T-helper 17 cell (primary cell): ENCODE results near the gene HDAC4. TPM values are rescaled to one million over a fixed set of nuclear protein-coding genes. Genes with fewer than 3 reads are reported as not detected.

ENCODE experiments used
- ATAC-seq: fragments of 150-1000 bp; cut with Tn5 transposase; 2 replicates; pipeline ENCODE4 v1.10.0; 2021; ENCODE audit warnings: mild to moderate bottlenecking, moderate library complexity
- DNase-seq, 3 donors: peaks; one replicate each; pipeline versions ENCODE4 v3.0.0 to v3.0.0-alpha.2; 2020 to 2021
- H3K9me3 ChIP-seq: one replicate; pipeline ENCODE4 v1.7.0; 2013; ENCODE audit warnings: low read length, mild to moderate bottlenecking; ENCODE audit not compliant: control insufficient read depth, poor library complexity, severe bottlenecking
- H3K27ac Mint-ChIP-seq: one replicate; pipeline ENCODE4 v1.8.0; 2022; ENCODE audit warnings: mild to moderate bottlenecking, moderate library complexity, mixed read lengths
- H3K27me3 Mint-ChIP-seq: one replicate; pipeline ENCODE4 v1.8.0; 2022; ENCODE audit warnings: mixed read lengths
- H3K36me3 Mint-ChIP-seq: one replicate; pipeline ENCODE4 v1.8.0; 2022; ENCODE audit warnings: low read depth, mixed read lengths
- H3K4me1 Mint-ChIP-seq: one replicate; pipeline ENCODE4 v1.8.0; 2022; ENCODE audit warnings: mild to moderate bottlenecking, mixed read lengths
- H3K4me3 Mint-ChIP-seq: one replicate; pipeline ENCODE4 v1.8.0; 2022; ENCODE audit warnings: mild to moderate bottlenecking, moderate library complexity, mixed read lengths
- total RNA-seq, 4 donors: library from RNA in 2 of 4; stranded (reverse) in 2 of 4; gene quantifications; one replicate each; pipeline ENCODE4 v1.2.3 and lab custom pipeline; 2022 to 2026

The HDAC4 gene
- total RNA-seq, 2 donors from 2014 or later, result 78.9 to 79.0 TPM

GRCh38 chr2:239253701-239254436 is 147.0 kb downstream of the HDAC4 start:
- H3K27ac Mint-ChIP-seq, result peak overlapping the region; percentile 54
- no peak overlapping the region for H3K4me3 Mint-ChIP-seq
- H3K27me3 Mint-ChIP-seq, result no peaks in the 10 kb centered on the region
- H3K9me3 ChIP-seq, result no peaks in the 10 kb centered on the region
- peaks cover 47% of the 10 kb centered on the region for H3K4me1 Mint-ChIP-seq
- H3K36me3 Mint-ChIP-seq, result no peaks in the 10 kb centered on the region
- DNase-seq (no peak), ATAC-seq (no peak)

GRCh38 chr2:239253264-239253663 is 147.6 kb downstream of the HDAC4 start:
- Mint-ChIP-seq H3K27me3 (no peaks in the 10 kb centered on the region), H3K4me1 (peaks cover 46% of the 10 kb centered on the region), H3K27ac (peak overlapping the region; percentile 54), H3K4me3 (no peak overlapping the region), H3K36me3 (no peaks in the 10 kb centered on the region)
- H3K9me3 ChIP-seq, result no peaks in the 10 kb centered on the region
- DNase-seq, result no peak
- ATAC-seq, result peak; percentile 42

GRCh38 chr2:239252801-239253200 is 148.0 kb downstream of the HDAC4 start:
- DNase-seq (no peak), ATAC-seq (no peak)
- no peaks in the 10 kb centered on the region for H3K27me3 Mint-ChIP-seq

GRCh38 chr2:239252393-239252792 is 148.4 kb downstream of the HDAC4 start:
- no peaks in the 10 kb centered on the region for H3K36me3 Mint-ChIP-seq

More at GRCh38 chr2:239252801-239253200, 148.0 kb downstream of the HDAC4 start:
- Mint-ChIP-seq H3K27ac (peak overlapping the region; percentile 54), H3K4me1 (peaks cover 42% of the 10 kb centered on the region), H3K4me3 (peak overlapping the region; percentile 16), H3K36me3 (no peaks in the 10 kb centered on the region)
- no peaks in the 10 kb centered on the region for H3K9me3 ChIP-seq

GRCh38 chr2:239251971-239252370 is 148.8 kb downstream of the HDAC4 start:
- no peaks in the 10 kb centered on the region for H3K27me3 Mint-ChIP-seq
- no peaks in the 10 kb centered on the region for H3K36me3 Mint-ChIP-seq
- ATAC-seq, result no peak
- DNase-seq, result no peak
- no peaks in the 10 kb centered on the region for H3K9me3 ChIP-seq
- H3K27ac Mint-ChIP-seq, result peak overlapping the region; percentile 67
- H3K4me3 Mint-ChIP-seq, result no peak overlapping the region
- H3K4me1 Mint-ChIP-seq, result peaks cover 48% of the 10 kb centered on the region

More at GRCh38 chr2:239252393-239252792, 148.4 kb downstream of the HDAC4 start:
- ATAC-seq (no peak), DNase-seq (no peak)
- H3K27me3 Mint-ChIP-seq, result no peaks in the 10 kb centered on the region
- peaks cover 45% of the 10 kb centered on the region for H3K4me1 Mint-ChIP-seq
- peak overlapping the region; percentile 67 for H3K27ac Mint-ChIP-seq
- no peaks in the 10 kb centered on the region for H3K9me3 ChIP-seq
- no peak overlapping the region for H3K4me3 Mint-ChIP-seq

- H3K36me3 Mint-ChIP-seq, result no peaks in the 10 kb centered on the region
- ATAC-seq (no peak), DNase-seq (no peak)
- H3K4me1 Mint-ChIP-seq, result peaks cover 53% of the 10 kb centered on the region
- H3K4me3 Mint-ChIP-seq, result no peak overlapping the region
- peak overlapping the region; percentile 43 for H3K27ac Mint-ChIP-seq
- no peaks in the 10 kb centered on the region for H3K27me3 Mint-ChIP-seq
- no peaks in the 10 kb centered on the region for H3K9me3 ChIP-seq
Observed at GRCh38 chr2:239250216-239251081, 150.4 kb downstream of the HDAC4 start.

GRCh38 chr2:239249776-239250175 is 151.0 kb downstream of the HDAC4 start:
- Mint-ChIP-seq H3K4me3 (no peak overlapping the region), H3K36me3 (no peaks in the 10 kb centered on the region), H3K27ac (peak overlapping the region; percentile 43), H3K4me1 (peaks cover 52% of the 10 kb centered on the region), H3K27me3 (no peaks in the 10 kb centered on the region)
- no peak for ATAC-seq
- no peaks in the 10 kb centered on the region for H3K9me3 ChIP-seq
- DNase-seq, result no peak

GRCh38 chr2:239249048-239249447 is 151.8 kb downstream of the HDAC4 start:
- DNase-seq (no peak), ATAC-seq (no peak)
- H3K27me3 Mint-ChIP-seq, result no peaks in the 10 kb centered on the region
- peaks cover 45% of the 10 kb centered on the region for H3K4me1 Mint-ChIP-seq
- no peak overlapping the region for H3K27ac Mint-ChIP-seq
- no peaks in the 10 kb centered on the region for H3K36me3 Mint-ChIP-seq
- H3K4me3 Mint-ChIP-seq, result no peak overlapping the region
- no peaks in the 10 kb centered on the region for H3K9me3 ChIP-seq

GRCh38 chr2:239247401-239248245 is 153.2 kb downstream of the HDAC4 start:
- no peaks in the 10 kb centered on the region for H3K27me3 Mint-ChIP-seq
- ATAC-seq (peak; percentile 41), DNase-seq (no peak)
- peak overlapping the region; percentile 67 for H3K4me3 Mint-ChIP-seq
- no peaks in the 10 kb centered on the region for H3K9me3 ChIP-seq
- H3K36me3 Mint-ChIP-seq, result no peaks in the 10 kb centered on the region
- peak overlapping the region; percentile 65 for H3K27ac Mint-ChIP-seq
- peaks cover 39% of the 10 kb centered on the region for H3K4me1 Mint-ChIP-seq

- H3K27ac Mint-ChIP-seq, result peak overlapping the region; percentile 65
Observed at GRCh38 chr2:239246723-239247122, 154.1 kb downstream of the HDAC4 start.

GRCh38 chr2:239245872-239246721 is 154.7 kb downstream of the HDAC4 start:
- peaks cover 43% of the 10 kb centered on the region for H3K4me1 Mint-ChIP-seq
- H3K9me3 ChIP-seq, result no peaks in the 10 kb centered on the region
- no peaks in the 10 kb centered on the region for H3K36me3 Mint-ChIP-seq
- no peak for DNase-seq
- ATAC-seq, result no peak
- no peak overlapping the region for H3K27ac Mint-ChIP-seq
- peak overlapping the region; percentile 2 for H3K4me3 Mint-ChIP-seq
- H3K27me3 Mint-ChIP-seq, result no peaks in the 10 kb centered on the region

More at GRCh38 chr2:239246723-239247122, 154.1 kb downstream of the HDAC4 start:
- peak overlapping the region; percentile 2 for H3K4me3 Mint-ChIP-seq
- no peaks in the 10 kb centered on the region for H3K9me3 ChIP-seq
- H3K36me3 Mint-ChIP-seq, result no peaks in the 10 kb centered on the region
- no peaks in the 10 kb centered on the region for H3K27me3 Mint-ChIP-seq
- DNase-seq (no peak), ATAC-seq (no peak)
- peaks cover 42% of the 10 kb centered on the region for H3K4me1 Mint-ChIP-seq

- H3K27me3 Mint-ChIP-seq, result no peaks in the 10 kb centered on the region
- DNase-seq, result no peak
- peaks cover 47% of the 10 kb centered on the region for H3K4me1 Mint-ChIP-seq
- H3K27ac Mint-ChIP-seq, result peak overlapping the region; percentile 63
- no peaks in the 10 kb centered on the region for H3K36me3 Mint-ChIP-seq
- no peaks in the 10 kb centered on the region for H3K9me3 ChIP-seq
- no peak for ATAC-seq
- H3K4me3 Mint-ChIP-seq, result no peak overlapping the region
Observed at GRCh38 chr2:239245107-239245506, 155.7 kb downstream of the HDAC4 start.
